OCI-LY1 (cell line): Measurements from ENCODE around the gene STKLD1.

Experiments
- H2AFZ ChIP-seq: fragments of 200-600 bp; sonication (generic), shearing (Covaris generic); 2 replicates; pipeline ENCODE4 v1.6.0; 2014; ENCODE audit warnings: antibody characterized with exemption, mild to moderate bottlenecking, low read length
- H3F3A ChIP-seq: fragments of 200-600 bp; sonication (generic), shearing (Covaris generic); 2 replicates; pipeline ENCODE4 v1.6.0; 2014; ENCODE audit warnings: mild to moderate bottlenecking, antibody characterized with exemption, low read length, moderate library complexity; ENCODE audit not compliant: insufficient read depth
- H3K27ac ChIP-seq: fragments of 200-600 bp; sonication (generic); 2 replicates; pipeline ENCODE4 v1.5.1; 2014; ENCODE audit warnings: low read length, mixed run types, mild to moderate bottlenecking, low read depth; ENCODE audit not compliant: poor library complexity, severe bottlenecking
- H3K27me3 ChIP-seq: fragments of 200-600 bp; sonication (generic); 2 replicates; pipeline ENCODE4 v1.6.0; 2014; ENCODE audit warnings: antibody characterized with exemption, mild to moderate bottlenecking, low read length, moderate library complexity; ENCODE audit not compliant: insufficient read depth
- H3K36me3 ChIP-seq: fragments of 200-600 bp; sonication (generic); 2 replicates; pipeline ENCODE4 v1.6.1; 2014; ENCODE audit warnings: mild to moderate bottlenecking, antibody characterized with exemption, low read length, moderate library complexity, mixed read lengths; ENCODE audit not compliant: insufficient read depth
- H3K4me1 ChIP-seq: fragments of 200-600 bp; sonication (generic); 2 replicates; pipeline ENCODE4 v1.5.1; 2014; ENCODE audit warnings: mild to moderate bottlenecking, low read length, moderate library complexity; ENCODE audit not compliant: insufficient read depth, severe bottlenecking
- H3K4me2 ChIP-seq: fragments of 200-600 bp; sonication (generic), shearing (Covaris generic); 2 replicates; pipeline ENCODE4 v1.6.1; 2014; ENCODE audit warnings: low read length
- H3K4me3 ChIP-seq: fragments of 200-600 bp; sonication (generic); 2 replicates; pipeline ENCODE4 v1.5.1; 2014; ENCODE audit warnings: low read length, low read depth, mild to moderate bottlenecking, mixed read lengths; ENCODE audit not compliant: poor library complexity, severe bottlenecking
- H3K79me2 ChIP-seq: fragments of 200-600 bp; shearing (Covaris generic); 2 replicates; pipeline ENCODE4 v1.6.1; 2016; ENCODE audit warnings: mixed run types, low read length, mixed read lengths; ENCODE audit not compliant: insufficient read depth
- H3K9ac ChIP-seq: fragments of 200-600 bp; sonication (generic), shearing (Covaris generic); 2 replicates; pipeline ENCODE4 v1.6.1; 2014; ENCODE audit warnings: mild to moderate bottlenecking, low read length, mixed read lengths
- H3K9me2 ChIP-seq: fragments of 200-600 bp; sonication (generic), shearing (Covaris generic); 2 replicates; pipeline ENCODE4 v1.6.1; 2014; ENCODE audit warnings: low read depth, mild to moderate bottlenecking, low read length, mixed read lengths
- H3K9me3 ChIP-seq: fragments of 200-600 bp; shearing (Covaris generic); 2 replicates; pipeline ENCODE4 v1.6.1; 2014; ENCODE audit warnings: low read length, mixed read lengths
- H4K20me1 ChIP-seq: fragments of 200-600 bp; sonication (generic), shearing (Covaris generic); 2 replicates; pipeline ENCODE4 v1.6.0; 2016; ENCODE audit warnings: mild to moderate bottlenecking, low read length; ENCODE audit not compliant: insufficient read depth
- EZH2 ChIP-seq: fragments of 200-600 bp; sonication (generic), shearing (Covaris generic); IDR thresholded peaks from 2 replicates; pipeline ENCODE4 v1.8.0; 2017; ENCODE audit warnings: borderline replicate concordance, mixed run types, mild to moderate bottlenecking, antibody characterized with exemption, low read length, moderate library complexity, mixed read lengths
- TF ChIP-seq, protein P1 (sequence below): fragments of 200-600 bp; sonication (generic), shearing (Covaris generic); IDR thresholded peaks from 2 replicates; pipeline ENCODE4 v1.5.1; 2017; ENCODE audit warnings: mild to moderate bottlenecking, antibody characterized with exemption, low read length, moderate library complexity, mixed read lengths

The STKLD1 gene

DNA sequence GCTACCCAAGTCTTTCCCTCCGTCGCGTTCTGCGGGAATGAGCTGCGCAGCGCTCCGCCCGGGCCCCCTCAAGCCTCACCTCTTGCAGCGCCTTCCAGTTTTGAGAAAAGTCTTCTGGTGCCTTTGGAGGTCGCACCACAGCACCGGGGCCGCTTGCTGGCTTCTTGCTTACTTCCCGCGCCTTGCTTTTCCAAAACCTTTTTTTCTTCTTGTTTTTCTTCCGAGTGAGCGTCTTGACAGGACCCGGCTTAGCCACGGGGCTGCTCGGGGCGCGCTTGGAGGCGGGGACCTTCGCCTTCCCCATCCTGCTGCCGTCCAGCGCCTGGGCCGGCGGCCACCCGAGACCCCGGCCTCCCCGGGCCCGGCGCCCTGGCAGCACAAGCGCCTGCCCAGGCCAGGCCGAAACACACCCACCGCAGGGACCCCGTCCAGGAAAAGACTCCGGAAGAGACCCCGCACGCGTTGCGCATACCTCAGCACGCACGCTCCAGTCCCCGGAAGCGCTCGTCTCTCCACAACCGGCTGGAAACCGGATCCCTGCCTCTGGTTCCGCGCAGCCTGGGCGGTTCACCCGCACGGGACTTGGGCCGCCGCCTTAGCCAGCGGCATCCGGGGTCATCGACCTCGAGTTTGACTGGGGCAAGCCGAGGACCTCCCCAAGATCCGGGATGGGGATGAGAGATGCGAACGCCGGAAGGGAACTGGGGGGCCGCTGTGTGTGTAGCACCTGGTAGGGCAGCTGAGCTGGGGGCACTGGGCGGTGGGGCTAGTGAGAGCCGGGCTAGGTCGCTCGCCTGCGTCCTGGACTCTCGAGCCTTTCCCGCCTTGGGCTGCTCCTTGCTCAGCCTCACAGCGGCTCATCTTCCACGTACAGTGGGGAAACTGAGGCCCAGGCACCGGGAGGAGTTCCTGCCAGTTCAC lies 41.6 kb downstream of the STKLD1 start, which contains the start of gene REXO4:
REXO4 (minus strand) TSS at position 470 of the 921 bp plus-strand sequence; CDS start at position 304, 166 bp downstream.
- Histone ChIP-seq H3K9me3 (no peaks in the 10 kb centered on the region), H3K9me2 (no peaks in the 10 kb centered on the region), H3K4me1 (peaks cover 41% of the 10 kb centered on the region), H3K27ac (peak within 1 kb of the TSS; percentile 62), H3K79me2 (peaks cover 22% of the 10 kb centered on the region), H3K4me2 (peak within 1 kb of the TSS; percentile 95), H3K27me3 (no peaks in the 10 kb centered on the region), H3K9ac (peak within 1 kb of the TSS; percentile 90), H4K20me1 (no peaks in the 10 kb centered on the region), H3K36me3 (peaks cover 36% of the 10 kb centered on the region), H3K4me3 (peak within 1 kb of the TSS; percentile 90), H2AFZ (peak within 1 kb of the TSS; percentile 15; the same call in 1 of the 2 replicates), H3F3A (no peaks in the 10 kb centered on the region)
- TF ChIP-seq, protein P1, sequence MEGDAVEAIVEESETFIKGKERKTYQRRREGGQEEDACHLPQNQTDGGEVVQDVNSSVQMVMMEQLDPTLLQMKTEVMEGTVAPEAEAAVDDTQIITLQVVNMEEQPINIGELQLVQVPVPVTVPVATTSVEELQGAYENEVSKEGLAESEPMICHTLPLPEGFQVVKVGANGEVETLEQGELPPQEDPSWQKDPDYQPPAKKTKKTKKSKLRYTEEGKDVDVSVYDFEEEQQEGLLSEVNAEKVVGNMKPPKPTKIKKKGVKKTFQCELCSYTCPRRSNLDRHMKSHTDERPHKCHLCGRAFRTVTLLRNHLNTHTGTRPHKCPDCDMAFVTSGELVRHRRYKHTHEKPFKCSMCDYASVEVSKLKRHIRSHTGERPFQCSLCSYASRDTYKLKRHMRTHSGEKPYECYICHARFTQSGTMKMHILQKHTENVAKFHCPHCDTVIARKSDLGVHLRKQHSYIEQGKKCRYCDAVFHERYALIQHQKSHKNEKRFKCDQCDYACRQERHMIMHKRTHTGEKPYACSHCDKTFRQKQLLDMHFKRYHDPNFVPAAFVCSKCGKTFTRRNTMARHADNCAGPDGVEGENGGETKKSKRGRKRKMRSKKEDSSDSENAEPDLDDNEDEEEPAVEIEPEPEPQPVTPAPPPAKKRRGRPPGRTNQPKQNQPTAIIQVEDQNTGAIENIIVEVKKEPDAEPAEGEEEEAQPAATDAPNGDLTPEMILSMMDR = no peak
- TF ChIP-seq EZH2 = no peak

DNA sequence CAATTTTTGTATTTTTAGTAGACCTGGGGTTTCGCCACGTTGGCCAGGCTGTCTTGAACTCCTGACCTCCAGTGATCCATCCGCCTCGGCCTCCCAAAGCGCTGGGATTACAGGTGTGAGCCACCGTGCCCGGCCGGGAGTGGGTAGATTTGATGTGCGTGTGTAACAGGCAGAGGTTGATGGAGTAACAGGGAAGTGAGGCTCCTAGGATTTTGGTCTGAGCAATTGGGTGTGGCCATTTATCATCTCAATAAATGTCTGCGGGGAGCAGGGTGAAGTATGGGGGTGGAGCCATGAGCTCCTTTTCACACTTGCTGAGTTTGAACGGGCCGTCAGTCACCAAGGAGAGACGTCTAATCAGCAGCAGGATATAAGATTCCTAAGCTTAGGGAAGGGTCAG lies 42.8 kb downstream of the STKLD1 start:
- Histone ChIP-seq H3K4me1 (peaks cover 41% of the 10 kb centered on the region), H3K79me2 (peaks cover 22% of the 10 kb centered on the region), H2AFZ (no peak overlapping the region), H3K4me3 (peak overlapping the region; percentile 90), H3K9ac (no peak overlapping the region), H3K27ac (no peak overlapping the region), H3K27me3 (no peaks in the 10 kb centered on the region), H3K36me3 (peaks cover 27% of the 10 kb centered on the region), H3K4me2 (peak overlapping the region; percentile 95; the same call in 1 of the 2 replicates), H3K9me3 (no peaks in the 10 kb centered on the region), H3K9me2 (no peaks in the 10 kb centered on the region), H4K20me1 (no peaks in the 10 kb centered on the region), H3F3A (no peaks in the 10 kb centered on the region)
- TF ChIP-seq, protein P1 = no peak
- no peak for TF ChIP-seq EZH2

DNA sequence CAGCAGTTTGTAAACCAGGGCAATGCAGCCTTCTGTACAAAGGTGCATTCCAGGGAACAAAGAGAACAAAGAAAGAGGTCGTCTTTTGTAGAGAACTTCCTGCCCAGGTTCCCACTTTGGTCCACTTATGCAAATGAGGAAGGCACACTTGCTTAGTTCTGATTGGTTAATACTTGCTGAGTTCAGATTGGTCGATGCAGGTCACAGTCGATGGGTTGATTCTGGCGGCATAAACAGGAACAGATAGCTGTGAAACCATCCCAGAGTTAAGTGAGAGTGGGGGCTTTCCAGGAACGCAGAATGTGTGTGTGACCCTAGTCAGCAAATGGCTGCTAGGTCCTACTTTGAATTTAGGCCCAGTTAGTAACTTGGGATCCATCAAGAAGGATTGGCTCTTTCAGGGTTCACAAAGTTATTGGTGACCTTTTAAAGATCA lies 44.2 kb downstream of the STKLD1 start:
- Histone ChIP-seq H3F3A (no peaks in the 10 kb centered on the region), H3K36me3 (peaks cover 12% of the 10 kb centered on the region; the same call in 1 of the 2 replicates), H4K20me1 (no peaks in the 10 kb centered on the region), H2AFZ (no peak overlapping the region), H3K4me1 (peaks cover 39% of the 10 kb centered on the region), H3K4me2 (no peak overlapping the region), H3K4me3 (no peak overlapping the region), H3K9me2 (no peaks in the 10 kb centered on the region), H3K9me3 (no peaks in the 10 kb centered on the region), H3K27ac (no peak overlapping the region), H3K79me2 (peaks cover 21% of the 10 kb centered on the region), H3K27me3 (no peaks in the 10 kb centered on the region; the same call in 1 of the 2 replicates), H3K9ac (no peak overlapping the region)
- TF ChIP-seq, protein P1 = no peak
- no peak for TF ChIP-seq EZH2
